ENCODE measurements around the gene PLA2G10.

- TF ChIP-seq, protein P1, sequence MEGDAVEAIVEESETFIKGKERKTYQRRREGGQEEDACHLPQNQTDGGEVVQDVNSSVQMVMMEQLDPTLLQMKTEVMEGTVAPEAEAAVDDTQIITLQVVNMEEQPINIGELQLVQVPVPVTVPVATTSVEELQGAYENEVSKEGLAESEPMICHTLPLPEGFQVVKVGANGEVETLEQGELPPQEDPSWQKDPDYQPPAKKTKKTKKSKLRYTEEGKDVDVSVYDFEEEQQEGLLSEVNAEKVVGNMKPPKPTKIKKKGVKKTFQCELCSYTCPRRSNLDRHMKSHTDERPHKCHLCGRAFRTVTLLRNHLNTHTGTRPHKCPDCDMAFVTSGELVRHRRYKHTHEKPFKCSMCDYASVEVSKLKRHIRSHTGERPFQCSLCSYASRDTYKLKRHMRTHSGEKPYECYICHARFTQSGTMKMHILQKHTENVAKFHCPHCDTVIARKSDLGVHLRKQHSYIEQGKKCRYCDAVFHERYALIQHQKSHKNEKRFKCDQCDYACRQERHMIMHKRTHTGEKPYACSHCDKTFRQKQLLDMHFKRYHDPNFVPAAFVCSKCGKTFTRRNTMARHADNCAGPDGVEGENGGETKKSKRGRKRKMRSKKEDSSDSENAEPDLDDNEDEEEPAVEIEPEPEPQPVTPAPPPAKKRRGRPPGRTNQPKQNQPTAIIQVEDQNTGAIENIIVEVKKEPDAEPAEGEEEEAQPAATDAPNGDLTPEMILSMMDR (IDR thresholded peaks at IDR 0.05; ENCODE audit: poor library complexity): no peak
- no peak for TF ChIP-seq EZH2 (IDR thresholded peaks at IDR 0.05; ENCODE audit: borderline replicate concordance)
- no peak for TF ChIP-seq EZH2phosphoT487 (IDR thresholded peaks at IDR 0.05; ENCODE audit: low read depth, severe bottlenecking, unreplicated experiment)
Measured at GRCh38 chr16:14635395-14636165, 58.5 kb downstream of the PLA2G10 start.
